GM21390 (cell line): ENCODE data around the gene ADAMTS16.

ENCODE experiments used
- ATAC-seq: cut with Tn5 transposase; IDR thresholded peaks from one replicate; pipeline ENCODE4 v1.9.1; 2021; ENCODE audit not compliant: unreplicated experiment

The ADAMTS16 gene

GRCh38 chr5:5221724-5222123, 81.6 kb downstream of the ADAMTS16 start:
- no peak for ATAC-seq

- no peak for ATAC-seq
These were observed 91.4 kb downstream of the ADAMTS16 start for GRCh38 chr5:5231576-5231975.

GRCh38 chr5:5234912-5235311, 94.8 kb downstream of the ADAMTS16 start:
- no peak for ATAC-seq

- ATAC-seq = no peak
These were observed 95.6 kb downstream of the ADAMTS16 start for GRCh38 chr5:5235685-5236084.

- ATAC-seq = no peak
These were observed 99.1 kb downstream of the ADAMTS16 start for GRCh38 chr5:5239191-5239590.

GRCh38 chr5:5240234-5240633, 100.1 kb downstream of the ADAMTS16 start:
- no peak for ATAC-seq

GRCh38 chr5:5242056-5242455, 101.9 kb downstream of the ADAMTS16 start:
- no peak for ATAC-seq

- no peak for ATAC-seq
These were observed 106.6 kb downstream of the ADAMTS16 start for GRCh38 chr5:5246736-5247135.

- no peak for ATAC-seq
These were observed 110.6 kb downstream of the ADAMTS16 start for GRCh38 chr5:5250758-5251157.

- ATAC-seq = no peak
These were observed 112.0 kb downstream of the ADAMTS16 start for GRCh38 chr5:5252106-5252505.

GRCh38 chr5:5257353-5257752, 117.2 kb downstream of the ADAMTS16 start:
- ATAC-seq = no peak

- ATAC-seq = no peak
These were observed 118.4 kb downstream of the ADAMTS16 start for GRCh38 chr5:5258564-5258963.

- no peak for ATAC-seq
These were observed 124.6 kb downstream of the ADAMTS16 start for GRCh38 chr5:5264727-5265126.

GRCh38 chr5:5266297-5266696, 126.2 kb downstream of the ADAMTS16 start:
- no peak for ATAC-seq

GRCh38 chr5:5270161-5270560, 130.0 kb downstream of the ADAMTS16 start:
- no peak for ATAC-seq

GRCh38 chr5:5270958-5271785, 131.0 kb downstream of the ADAMTS16 start:
- no peak for ATAC-seq

- no peak for ATAC-seq
These were observed 131.7 kb downstream of the ADAMTS16 start for GRCh38 chr5:5271786-5272321.

- ATAC-seq = no peak
These were observed 133.3 kb downstream of the ADAMTS16 start for GRCh38 chr5:5273398-5273797.

- no peak for ATAC-seq
These were observed 133.8 kb downstream of the ADAMTS16 start for GRCh38 chr5:5273976-5274375.

GRCh38 chr5:5275211-5275610, 135.1 kb downstream of the ADAMTS16 start:
- ATAC-seq = no peak

GRCh38 chr5:5276430-5276829, 136.3 kb downstream of the ADAMTS16 start:
- ATAC-seq = no peak

GRCh38 chr5:5276951-5277517, 136.9 kb downstream of the ADAMTS16 start:
- ATAC-seq = no peak
